Lung microvascular endothelial cell (primary cell): Measurements from ENCODE around the gene RLN3. TPM values are rescaled to one million over a fixed set of nuclear protein-coding genes. Genes with fewer than 3 reads are reported as not detected.

Experiments
- DNase-seq, 2 donors: peaks; one replicate each; pipeline versions ENCODE4 v3.0.0 to v3.0.0-alpha.2; 2010; ENCODE audit warnings: low read depth in 2 of 2
- total RNA-seq: library from RNA; depleted of rRNA; stranded (reverse); fragments of >200 nt; gene quantifications from 2 replicates; pipeline ENCODE4 v1.2.1, GENCODE V29; 2014

Gene RLN3, protein sequence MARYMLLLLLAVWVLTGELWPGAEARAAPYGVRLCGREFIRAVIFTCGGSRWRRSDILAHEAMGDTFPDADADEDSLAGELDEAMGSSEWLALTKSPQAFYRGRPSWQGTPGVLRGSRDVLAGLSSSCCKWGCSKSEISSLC
- total RNA-seq, result not detected in 2 replicates

DNA sequence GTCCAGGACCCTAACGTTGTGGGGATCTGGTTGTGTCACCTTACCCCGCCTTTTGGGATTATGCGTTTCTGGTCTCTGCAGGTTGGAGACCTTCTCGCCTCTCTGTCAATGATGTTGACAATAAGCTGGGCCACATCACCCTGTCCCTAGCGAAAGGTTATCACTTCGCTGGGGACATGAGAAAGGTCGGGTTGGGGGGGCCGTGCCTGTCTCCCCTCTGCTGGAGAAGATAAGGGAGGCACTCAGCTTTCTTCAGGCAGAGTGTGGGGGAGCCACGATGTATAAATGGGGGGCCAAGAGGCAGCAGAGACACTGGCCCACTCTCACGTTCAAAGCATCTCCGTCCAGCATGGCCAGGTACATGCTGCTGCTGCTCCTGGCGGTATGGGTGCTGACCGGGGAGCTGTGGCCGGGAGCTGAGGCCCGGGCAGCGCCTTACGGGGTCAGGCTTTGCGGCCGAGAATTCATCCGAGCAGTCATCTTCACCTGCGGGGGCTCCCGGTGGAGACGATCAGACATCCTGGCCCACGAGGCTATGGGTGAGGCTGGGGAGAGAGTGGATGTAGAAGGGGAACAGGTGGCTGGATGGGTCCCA lies at the start of gene RLN3:
Gene RLN3 (plus strand): TSS at position 293 of the 595 bp plus-strand sequence. CDS start 57 bp downstream, at position 350.
- DNase-seq, result no peak

- peak; percentile 57 to 93 for DNase-seq
Observed at GRCh38 chr19:13978351-13979243, 49.4 kb upstream of the RLN3 start.

DNA sequence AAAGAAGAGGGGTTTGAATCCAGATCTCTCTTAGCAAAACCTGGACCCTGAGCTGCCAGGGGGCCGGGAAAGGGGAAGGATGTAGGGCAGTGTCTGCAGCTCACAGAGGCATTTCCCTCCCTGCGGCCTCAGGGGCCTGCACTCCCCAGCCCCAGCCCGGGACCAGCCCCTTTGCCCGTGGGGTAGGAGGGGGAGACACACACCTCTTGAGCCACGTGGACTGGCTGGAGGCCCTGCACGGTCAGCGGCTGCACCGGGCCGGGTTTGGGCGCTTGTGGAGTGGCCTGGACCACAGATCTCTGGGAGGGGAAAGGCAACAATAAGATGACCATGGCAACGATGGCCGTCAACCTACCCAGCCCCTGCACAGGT lies 48.7 kb upstream of the RLN3 start:
- peak in 1 of 2 donors; percentile 19 for DNase-seq

DNA sequence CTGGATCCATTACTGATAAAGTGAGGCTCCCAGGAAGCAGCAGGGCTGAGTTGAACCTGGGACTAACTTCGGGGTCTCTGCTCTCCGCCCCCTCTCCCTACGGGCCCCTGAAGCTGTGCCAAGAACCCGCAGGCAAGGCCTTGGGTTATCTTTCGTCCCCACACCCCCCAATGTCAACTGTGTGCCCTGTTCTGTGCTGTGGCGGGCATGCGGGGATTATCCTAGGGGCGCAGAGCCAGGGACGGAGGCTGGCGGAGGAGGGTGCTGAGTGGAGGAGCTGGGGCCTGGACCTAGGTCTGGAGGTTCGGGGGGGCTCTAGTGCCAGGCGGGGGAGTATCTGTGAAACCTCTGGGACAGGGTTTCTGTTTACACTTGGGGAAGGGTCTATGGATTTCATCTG lies 48.3 kb upstream of the RLN3 start:
- DNase-seq, result no peak

DNA sequence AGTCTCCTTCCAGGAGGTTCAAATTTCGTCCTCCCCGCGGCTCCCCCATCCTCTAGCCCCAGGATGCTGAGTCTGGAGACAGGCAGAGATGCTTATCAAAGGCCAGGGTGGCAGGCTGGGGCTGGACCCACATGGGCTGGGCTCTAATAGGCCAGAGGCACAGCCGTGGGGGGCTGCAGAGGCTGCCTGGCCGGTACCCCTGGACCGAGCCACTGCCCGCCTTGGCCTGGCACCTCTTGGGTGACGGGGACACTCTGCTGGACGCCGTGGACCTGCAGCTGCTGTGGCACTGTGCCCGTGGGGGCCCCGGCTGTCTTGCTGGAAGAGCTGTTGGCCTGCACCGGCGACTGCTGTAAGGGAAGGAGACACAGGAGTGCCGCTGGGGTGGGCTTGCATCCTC lies 47.6 kb upstream of the RLN3 start:
- DNase-seq, result no peak

DNA sequence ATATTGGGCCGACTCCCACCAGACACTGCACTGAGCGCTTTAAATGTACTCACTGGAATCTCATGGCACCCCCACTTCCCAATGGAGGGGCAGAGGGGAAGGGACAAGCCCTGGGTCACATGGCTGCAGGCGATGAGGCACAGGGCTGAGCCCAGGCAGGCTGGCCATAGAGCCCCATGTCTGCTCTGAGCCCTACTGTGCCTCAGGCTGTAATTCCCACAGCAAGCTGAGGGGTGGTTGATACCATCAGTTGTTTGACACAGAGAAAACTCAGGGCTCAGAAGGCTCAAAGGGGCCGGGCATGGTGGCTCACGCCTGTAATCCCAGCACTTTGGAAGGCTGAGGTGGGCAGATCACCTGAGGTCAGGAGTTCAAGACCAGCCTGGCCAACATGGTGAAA lies 46.9 kb upstream of the RLN3 start:
- DNase-seq, result no peak

DNA sequence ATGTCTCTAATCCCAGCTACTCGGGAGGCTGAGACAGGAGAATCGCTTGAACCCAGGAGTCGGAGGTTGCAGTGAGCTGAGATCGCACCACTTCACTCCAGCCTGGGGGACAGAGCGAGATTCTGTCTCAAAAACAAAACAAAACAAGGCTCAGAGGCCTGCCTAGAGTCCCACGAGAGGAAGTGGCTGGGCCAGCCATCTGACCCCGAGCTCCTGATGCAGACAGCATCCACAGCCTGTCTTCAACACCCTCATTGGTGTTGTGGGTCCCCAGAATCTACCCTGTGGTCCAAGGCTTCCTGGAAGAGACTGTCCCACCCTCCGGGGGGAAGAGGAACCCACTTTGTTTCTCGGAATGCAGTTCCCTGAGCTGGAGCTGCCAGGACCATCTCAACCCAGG lies 46.5 kb upstream of the RLN3 start:
- DNase-seq, result no peak

- DNase-seq, result no peak
Observed at GRCh38 chr19:13981988-13982501, 45.9 kb upstream of the RLN3 start.

- no peak for DNase-seq
Observed at GRCh38 chr19:13982773-13983172, 45.2 kb upstream of the RLN3 start.

- no peak for DNase-seq
Observed at GRCh38 chr19:13983213-13983889, 44.6 kb upstream of the RLN3 start.

GRCh38 chr19:13984186-13984585 lies 43.8 kb upstream of the RLN3 start:
- DNase-seq, result no peak

DNA sequence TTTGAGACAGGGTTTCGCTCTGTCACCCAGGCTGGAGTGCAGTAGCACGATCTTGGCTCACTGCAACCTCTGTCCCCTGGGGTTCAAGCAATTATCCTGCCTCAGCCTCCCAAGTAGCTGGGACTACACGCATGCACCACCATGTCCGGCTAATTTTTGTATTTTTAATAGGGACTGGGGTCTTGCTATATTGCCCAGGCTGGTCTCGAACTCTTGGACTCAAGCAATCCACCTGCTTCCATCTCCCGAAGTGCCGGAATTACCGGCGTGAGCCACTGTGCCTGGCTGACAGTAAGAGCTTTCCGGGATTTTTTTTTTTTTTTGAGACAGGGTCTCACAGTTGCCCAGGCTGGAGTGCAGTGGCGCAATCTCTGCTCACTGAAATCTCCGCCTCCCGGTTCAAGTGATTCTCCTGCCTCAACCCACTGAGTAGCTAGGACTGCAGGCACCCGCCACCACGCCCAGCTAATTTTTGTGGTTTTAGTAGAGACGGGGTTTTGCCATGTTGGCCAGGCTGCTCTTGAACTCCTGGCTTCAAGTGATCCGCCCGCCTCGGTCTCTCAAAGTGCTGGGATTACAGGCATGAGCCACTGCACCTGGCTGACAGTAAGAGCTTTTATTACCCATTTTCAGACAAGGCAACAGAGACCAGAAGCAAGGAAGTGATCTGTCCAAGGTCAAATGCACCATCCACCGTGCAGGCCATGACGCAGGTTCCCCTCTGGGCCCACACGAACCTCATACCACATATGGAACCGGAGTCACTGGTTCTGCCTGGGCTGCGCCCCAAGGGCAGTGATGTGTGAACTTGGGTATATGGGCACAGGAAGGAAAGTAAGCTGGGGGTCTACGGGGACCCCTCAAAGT lies 42.8 kb upstream of the RLN3 start:
- DNase-seq, result no peak

DNA sequence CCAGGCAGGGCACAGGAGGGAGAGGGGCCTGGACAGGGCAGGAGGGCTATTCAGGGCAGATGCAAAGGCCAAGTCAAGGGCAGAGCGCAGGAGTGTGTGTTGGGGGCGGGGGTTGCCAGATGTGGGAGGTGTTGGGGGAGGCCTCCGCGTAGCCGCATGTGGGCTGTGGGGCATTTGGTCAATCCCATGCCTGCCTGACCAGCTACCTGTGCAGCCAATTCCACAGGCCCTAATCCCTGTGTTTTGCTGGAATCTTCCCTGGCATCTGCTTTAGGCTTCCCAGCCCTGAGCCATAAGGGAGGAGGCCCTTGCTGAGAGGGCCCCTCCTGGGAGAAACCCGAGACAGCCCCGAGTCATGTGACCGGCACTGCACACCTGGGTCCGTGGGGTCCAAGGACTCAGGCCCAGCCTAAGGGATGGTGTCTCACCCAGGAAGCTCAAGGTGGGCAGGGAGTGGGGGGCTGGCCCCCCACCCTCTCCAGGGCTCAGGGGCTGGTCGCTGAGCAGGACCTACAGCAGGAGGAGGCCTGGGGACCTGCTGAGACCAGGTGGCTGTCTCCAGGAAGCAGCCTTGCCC lies 42.1 kb upstream of the RLN3 start:
- DNase-seq, result no peak

DNA sequence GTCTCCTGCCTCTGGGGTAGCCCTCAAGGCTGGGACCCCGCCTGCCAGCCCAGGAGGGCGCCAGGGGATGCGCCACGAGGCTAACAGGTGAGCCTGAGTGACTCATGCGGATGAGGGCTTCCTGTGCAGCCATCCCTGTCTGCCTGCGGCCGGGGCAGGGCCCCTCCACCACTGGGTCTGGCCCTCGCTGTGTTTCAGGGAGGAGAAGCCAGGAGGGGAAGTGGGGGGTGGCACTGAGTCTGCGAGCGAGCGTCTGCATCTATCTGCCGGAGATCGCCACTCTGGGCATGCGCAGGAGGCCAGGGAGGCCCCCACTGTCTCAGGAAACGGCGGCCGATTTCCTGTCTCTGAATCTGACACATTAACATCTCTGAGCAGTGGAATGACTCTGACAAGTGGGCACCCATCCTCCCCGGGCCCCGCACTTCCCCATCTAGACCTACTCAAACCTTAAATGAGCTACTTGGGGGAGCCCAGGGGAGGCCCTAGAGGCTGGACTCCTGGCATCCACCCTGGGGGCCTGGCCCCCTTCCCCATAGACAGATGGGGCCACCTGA lies 41.5 kb upstream of the RLN3 start:
- peak; percentile 88 to 92 for DNase-seq

DNA sequence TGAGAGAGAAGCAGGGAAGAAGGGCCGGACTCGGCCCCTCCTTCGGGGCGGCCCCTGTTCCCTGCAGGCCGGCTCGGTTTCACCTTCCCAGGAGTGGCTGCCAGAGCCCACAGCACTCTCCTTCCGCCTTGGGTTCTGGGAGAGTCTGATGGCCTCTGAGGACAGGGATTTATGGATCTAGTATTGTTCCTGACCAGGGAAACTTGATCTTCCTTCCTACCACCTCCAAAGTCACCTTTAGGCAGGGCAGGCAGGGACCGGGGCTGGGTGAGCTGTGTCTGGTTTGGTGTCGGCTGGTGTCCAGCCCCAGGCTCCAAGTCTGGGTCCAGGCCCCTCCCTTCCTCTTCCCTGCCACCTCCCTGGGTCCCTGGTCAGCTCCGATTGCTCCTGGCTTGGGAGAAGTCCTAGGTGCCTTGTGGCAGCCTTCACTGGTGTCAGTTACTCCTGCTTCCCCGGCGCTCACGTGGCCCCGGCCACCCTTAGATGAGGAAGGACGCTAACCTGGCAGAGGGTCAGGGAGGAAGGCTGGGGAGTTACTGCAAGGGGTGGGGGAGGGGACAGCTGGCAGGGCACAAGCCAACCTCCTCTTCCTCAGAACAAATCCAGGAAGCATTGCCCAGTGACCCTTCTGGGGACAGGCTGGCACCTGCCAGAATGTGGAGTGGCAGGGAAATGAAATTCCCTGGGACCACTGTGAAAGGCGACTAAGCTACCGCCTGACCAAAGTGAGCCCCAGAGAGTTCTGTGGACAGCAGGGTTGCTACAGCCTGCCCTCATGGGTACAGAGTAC lies 40.7 kb upstream of the RLN3 start:
- DNase-seq, result peak in 1 of 2 donors; percentile 14

- DNase-seq, result no peak
Observed at GRCh38 chr19:13989487-13989886, 38.5 kb upstream of the RLN3 start.

- no peak for DNase-seq
Observed at GRCh38 chr19:13990085-13990484, 37.9 kb upstream of the RLN3 start.

GRCh38 chr19:13992025-13992424 lies 35.9 kb upstream of the RLN3 start:
- DNase-seq, result no peak

DNA sequence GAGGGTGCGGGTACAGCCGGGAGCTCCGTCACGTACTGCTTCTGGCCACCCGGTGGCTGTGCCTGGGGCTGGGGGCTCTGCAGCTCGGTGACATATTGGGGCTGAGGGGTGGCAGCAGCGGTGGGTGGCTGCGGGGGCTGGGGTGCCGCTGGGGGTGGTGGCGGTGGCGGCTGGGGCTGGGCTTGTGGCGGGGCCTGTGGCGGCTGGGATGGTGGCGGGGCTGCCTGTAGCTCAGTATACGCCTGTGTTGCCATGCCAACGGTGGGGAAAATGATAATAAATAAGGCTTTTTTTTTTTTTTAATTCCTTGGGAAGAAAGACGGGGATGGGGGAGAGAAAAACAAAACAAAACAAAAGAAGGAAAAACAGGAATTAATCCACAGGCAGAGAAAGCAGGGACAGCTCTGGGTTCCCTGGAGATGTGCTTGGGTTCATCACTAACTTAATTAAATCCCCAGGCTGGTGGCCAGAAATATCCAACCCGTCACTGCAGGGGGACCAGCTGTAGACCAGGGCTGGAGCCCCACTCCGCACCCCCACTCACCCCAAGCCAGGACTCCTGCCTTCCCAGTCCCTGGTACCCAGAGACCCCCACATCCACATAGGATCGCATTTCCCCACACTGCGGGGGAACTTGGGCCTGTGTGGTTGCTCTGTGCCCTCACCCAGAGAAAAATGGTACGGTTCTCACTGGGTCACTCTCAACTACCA lies 34.2 kb upstream of the RLN3 start:
- DNase-seq, result no peak
